Pancreas (tissue), 10 donors: ENCODE data around the gene IL3. TPM values are rescaled to one million over a fixed set of nuclear protein-coding genes. Genes with fewer than 3 reads are reported as not detected.

Source experiments
- ATAC-seq, 4 donors: fragments of 200-7000 bp; cut with Tn5 transposase; one replicate each; pipeline versions ENCODE4 v1.8.0 to v1.9.1; 2020; ENCODE audit warnings: mild to moderate bottlenecking in 4 of 4, moderate library complexity in 4 of 4
- DNase-seq, 6 donors: peaks; one replicate each; pipeline ENCODE4 v3.0.0-alpha.2; 2020
- FAIRE-seq: peaks from 2 replicates; lab custom pipeline; 2012; peaks lifted over from hg19 to GRCh38; lab: Jason Lieb, UNC
- H3K27ac ChIP-seq, 4 donors: fragments of 200-600 bp; sonication (generic); 1 replicate in 3 of 4; 2 replicates in 1 of 4; pipeline versions ENCODE4 v1.5.0 to v1.8.0; 2020
- H3K27me3 ChIP-seq, 4 donors: fragments of 200-600 bp; one replicate each; pipeline ENCODE4 v1.8.0; 2021
- H3K36me3 ChIP-seq, 3 donors: fragments of 200-600 bp; sonication (generic) in 1 of 3; one replicate each; pipeline versions ENCODE4 v1.5.0 to v1.8.0; 2020 to 2021
- H3K4me1 ChIP-seq, 3 donors: fragments of 200-600 bp; one replicate each; pipeline ENCODE4 v1.8.0; 2021
- H3K4me3 ChIP-seq, 4 donors: fragments of 200-600 bp; sonication (generic) in 2 of 4; one replicate each; pipeline versions ENCODE4 v1.5.0 to v1.8.0; 2020 to 2021
- H3K9me3 ChIP-seq, 4 donors: fragments of 200-600 bp; one replicate each; pipeline ENCODE4 v1.8.0; 2021
- CTCF ChIP-seq, 4 donors: fragments of 200-600 bp; sonication (generic) in 3 of 4; IDR thresholded peaks; one replicate each; pipeline versions ENCODE4 v1.5.0 to v1.8.0; 2021; ENCODE audit warnings: antibody characterized with exemption in 4 of 4
- WGBS, 2 donors: extraction: QIAGEN DNeasy Blood & Tissue Kit; methylation state at CpG; one replicate each; pipeline ENCODE4 v1.1.7; 2013; 5-methylcytosine and 5-hydroxymethylcytosine counted together
- intact Hi-C, 3 donors: fragments of 100-400 bp; cut with DNase I; formaldehyde crosslinking; loops; one replicate each; pipeline versions ENCODE4 v1.11.1 to v1.14.2; 2022
- polyA plus RNA-seq, 2 donors: library from polyadenylated mRNA; stranded (reverse); fragments of 200-250 nt; gene quantifications; one replicate each; pipeline ENCODE4 v1.2.3, GENCODE V29; 2013
- total RNA-seq, 6 donors: library from RNA; stranded (reverse); fragmentation: NEBNext Ultra II Directional in 4 of 6; extraction: Animal tissue kit (Norgen Biotek cat#: 25700) in 4 of 6; gene quantifications; one replicate each; pipeline versions ENCODE4 v1.2.1 to v1.2.4, GENCODE V29; 2021 to 2023
- donor health status: healthy with polysubstance abuse.
- donor health status: DM: no; HTN: no; CAD: no; lungs with moderate emphysema.
- donor health status: DM: no; HTN: no; CAD: no.
- donor health status: control.
- donor health status: control.
- donor health status: Bipolar disorder and iron deficiency.
- donor health status: DM: yes; HTN: yes; CAD: no.
- donor health status: DM: no; HTN: no; CAD: no.
- donor health status: DM: no; HTN: no; CAD: no.
- donor health status: DM: yes; HTN: yes; CAD: no.

IL3 gene
- total and polyA plus RNA-seq, 8 donors = not detected

GRCh38 chr5:132059043-132059695 lies 1.3 kb upstream of the IL3 start:
- DNase-seq = peak in 3 of 6 donors; percentile 5 to 29 (median 19)

GRCh38 chr5:132059696-132060500 lies 557 bp upstream of the IL3 start:
- Histone ChIP-seq H3K36me3 (no peaks in the 10 kb centered on the region), H3K9me3 (no peaks in the 10 kb centered on the region), H3K4me1 (no peaks in the 10 kb centered on the region), H3K27me3 (no peaks in the 10 kb centered on the region), H3K27ac (no peak overlapping the region), H3K4me3 (no peak overlapping the region)
- FAIRE-seq (no peak), DNase-seq (peak in 3 of 6 donors; percentile 5 to 45 (median 38)), ATAC-seq (no peak)
- no peak for TF ChIP-seq CTCF (IDR thresholded peaks at IDR 0.05)
- intact Hi-C loops = no loop called here
- 81 to 85% methylated on average over 13 of the region's 13 CpGs for WGBS, 2 donors

More at GRCh38 chr5:132059043-132059695, 1.3 kb upstream of the IL3 start:
- intact Hi-C loops = no loop called here
- no peaks in the 10 kb centered on the region for H3K36me3 ChIP-seq
- no peaks in the 10 kb centered on the region for H3K27me3 ChIP-seq
- no peak for ATAC-seq
- TF ChIP-seq CTCF (IDR thresholded peaks at IDR 0.05) = no peak
- H3K9me3 ChIP-seq = no peaks in the 10 kb centered on the region
- no peaks in the 10 kb centered on the region for H3K4me1 ChIP-seq
- H3K27ac ChIP-seq = no peak overlapping the region
- H3K4me3 ChIP-seq = no peak overlapping the region
- FAIRE-seq = no peak
- 75 to 78% methylated on average over 9 of the region's 9 CpGs for WGBS, 2 donors

- H3K27ac ChIP-seq = no peak overlapping the region
- no peaks in the 10 kb centered on the region for H3K4me1 ChIP-seq
- no peaks in the 10 kb centered on the region for H3K9me3 ChIP-seq
- peak; percentile 39 to 93 (median 73) for DNase-seq
- no peaks in the 10 kb centered on the region for H3K36me3 ChIP-seq
- H3K4me3 ChIP-seq = no peak overlapping the region
- TF ChIP-seq CTCF (IDR thresholded peaks at IDR 0.05) = peak; percentile 93 to 97 (median 96)
- WGBS, 2 donors = 31 to 33% methylated on average over 9 of the region's 9 CpGs
- H3K27me3 ChIP-seq = no peaks in the 10 kb centered on the region
- intact Hi-C loops = no loop called here
- ATAC-seq = peak; percentile 67 to 85 (median 82)
- FAIRE-seq = no peak
These were observed 2.8 kb downstream of the IL3 start for GRCh38 chr5:132063090-132063911.

- ATAC-seq (no peak), FAIRE-seq (no peak), DNase-seq (peak in 2 of 6 donors; percentile 41 to 45)
- Histone ChIP-seq H3K4me3 (no peak overlapping the region), H3K36me3 (no peaks in the 10 kb centered on the region), H3K27ac (no peak overlapping the region), H3K9me3 (no peaks in the 10 kb centered on the region), H3K27me3 (no peaks in the 10 kb centered on the region), H3K4me1 (no peaks in the 10 kb centered on the region)
- 40 to 48% methylated on average over 4 to 5 of the region's 5 CpGs for WGBS, 2 donors
- intact Hi-C loops = no loop called here
- TF ChIP-seq CTCF (IDR thresholded peaks at IDR 0.05) = no peak
These were observed 3.7 kb downstream of the IL3 start for GRCh38 chr5:132064140-132064539.
